Measurements from ENCODE around the gene DNAJA2.
"Not testable (repeated sequence)": the region's sequence is repeated elsewhere in the genome, so short reads cannot be mapped to it uniquely, and the experiment has no call there.

The DNAJA2 gene

GRCh38 chr16:46961373-46962353 lies 11.8 kb downstream of the DNAJA2 start:
- peak overlapping the region; percentile 37 for H3K4me3 Mint-ChIP-seq
- ATAC-seq, result peak; percentile 99
- peak; percentile 33 for DNase-seq
- peaks cover 72% of the 10 kb centered on the region for H3K36me3 Mint-ChIP-seq (ENCODE audit: low read depth)
- H3K27me3 Mint-ChIP-seq, result no peaks in the 10 kb centered on the region
- H3K27ac Mint-ChIP-seq, result peak overlapping the region; percentile 89
- H3K4me1 Mint-ChIP-seq, result peaks cover 48% of the 10 kb centered on the region
- H3K9me3 Mint-ChIP-seq, result no peaks in the 10 kb centered on the region

- no peaks in the 10 kb centered on the region for H3K9me3 Mint-ChIP-seq
- H3K4me1 Mint-ChIP-seq, result peaks cover 14% of the 10 kb centered on the region
- H3K36me3 Mint-ChIP-seq (ENCODE audit: low read depth), result peaks cover 38% of the 10 kb centered on the region
- no peak overlapping the region for H3K27ac Mint-ChIP-seq
- H3K27me3 Mint-ChIP-seq, result no peaks in the 10 kb centered on the region
- no peak overlapping the region for H3K4me3 Mint-ChIP-seq
- DNase-seq (no peak), ATAC-seq (no peak)
Measured at GRCh38 chr16:46954562-46954961, 18.9 kb downstream of the DNAJA2 start.

- Mint-ChIP-seq H3K36me3 (ENCODE audit: low read depth) (peaks cover 5% of the 10 kb centered on the region), H3K4me1 (peaks cover 14% of the 10 kb centered on the region), H3K4me3 (no peak overlapping the region), H3K9me3 (no peaks in the 10 kb centered on the region), H3K27me3 (no peaks in the 10 kb centered on the region), H3K27ac (no peak overlapping the region)
- ATAC-seq (no peak), DNase-seq (no peak)
Measured at GRCh38 chr16:46950009-46950408, 23.5 kb downstream of the DNAJA2 start.

GRCh38 chr16:46949241-46949892 lies 24.1 kb downstream of the DNAJA2 start:
- peak overlapping the region; percentile 31 for H3K27ac Mint-ChIP-seq
- no peaks in the 10 kb centered on the region for H3K9me3 Mint-ChIP-seq
- no peaks in the 10 kb centered on the region for H3K27me3 Mint-ChIP-seq
- peak; percentile 89 for ATAC-seq
- peaks cover 1% of the 10 kb centered on the region for H3K36me3 Mint-ChIP-seq (ENCODE audit: low read depth)
- H3K4me3 Mint-ChIP-seq, result no peak overlapping the region
- peaks cover 14% of the 10 kb centered on the region for H3K4me1 Mint-ChIP-seq
- DNase-seq, result peak; percentile 23

- H3K27me3 Mint-ChIP-seq, result no peaks in the 10 kb centered on the region
- H3K9me3 Mint-ChIP-seq, result no peaks in the 10 kb centered on the region
- peaks cover 1% of the 10 kb centered on the region for H3K36me3 Mint-ChIP-seq (ENCODE audit: low read depth)
- H3K4me3 Mint-ChIP-seq, result no peak overlapping the region
- ATAC-seq (no peak), DNase-seq (no peak)
- peaks cover 14% of the 10 kb centered on the region for H3K4me1 Mint-ChIP-seq
- peak overlapping the region; percentile 31 for H3K27ac Mint-ChIP-seq
Measured at GRCh38 chr16:46948548-46949166, 24.8 kb downstream of the DNAJA2 start.

GRCh38 chr16:46947900-46948547 lies 25.4 kb downstream of the DNAJA2 start:
- ATAC-seq (peak; percentile 48), DNase-seq (peak; percentile 20)
- Mint-ChIP-seq H3K27ac (no peak overlapping the region), H3K27me3 (no peaks in the 10 kb centered on the region), H3K36me3 (ENCODE audit: low read depth) (peaks cover 1% of the 10 kb centered on the region), H3K9me3 (no peaks in the 10 kb centered on the region), H3K4me3 (no peak overlapping the region), H3K4me1 (peaks cover 18% of the 10 kb centered on the region)

GRCh38 chr16:46944713-46945112 lies 28.8 kb downstream of the DNAJA2 start:
- not testable (repeated sequence) for H3K27ac Mint-ChIP-seq; DNase-seq; H3K27me3 Mint-ChIP-seq; H3K4me3 Mint-ChIP-seq; H3K9me3 Mint-ChIP-seq; ATAC-seq; H3K36me3 Mint-ChIP-seq (ENCODE audit: low read depth)
- H3K4me1 Mint-ChIP-seq, result peaks cover 27% of the 10 kb centered on the region

- DNase-seq (no peak), ATAC-seq (no peak)
- no peaks in the 10 kb centered on the region for H3K9me3 Mint-ChIP-seq
- H3K36me3 Mint-ChIP-seq (ENCODE audit: low read depth), result no peaks in the 10 kb centered on the region
- no peak overlapping the region for H3K4me3 Mint-ChIP-seq
- H3K27me3 Mint-ChIP-seq, result no peaks in the 10 kb centered on the region
- H3K27ac Mint-ChIP-seq, result no peak overlapping the region
- H3K4me1 Mint-ChIP-seq, result peaks cover 5% of the 10 kb centered on the region
Measured at GRCh38 chr16:46937536-46937935, 35.9 kb downstream of the DNAJA2 start.

- DNase-seq (no peak), ATAC-seq (no peak)
- H3K4me1 Mint-ChIP-seq, result peaks cover 3% of the 10 kb centered on the region
- H3K4me3 Mint-ChIP-seq, result no peak overlapping the region
- no peaks in the 10 kb centered on the region for H3K9me3 Mint-ChIP-seq
- no peak overlapping the region for H3K27ac Mint-ChIP-seq
- no peaks in the 10 kb centered on the region for H3K27me3 Mint-ChIP-seq
- H3K36me3 Mint-ChIP-seq (ENCODE audit: low read depth), result peaks cover 7% of the 10 kb centered on the region
Measured at GRCh38 chr16:46932802-46933201, 40.7 kb downstream of the DNAJA2 start.

GRCh38 chr16:46930861-46931260 lies 42.6 kb downstream of the DNAJA2 start:
- H3K27me3 Mint-ChIP-seq, result no peaks in the 10 kb centered on the region
- peaks cover 10% of the 10 kb centered on the region for H3K36me3 Mint-ChIP-seq (ENCODE audit: low read depth)
- DNase-seq (no peak), ATAC-seq (no peak)
- no peaks in the 10 kb centered on the region for H3K9me3 Mint-ChIP-seq
- no peak overlapping the region for H3K4me3 Mint-ChIP-seq
- no peak overlapping the region for H3K27ac Mint-ChIP-seq
- peaks cover 7% of the 10 kb centered on the region for H3K4me1 Mint-ChIP-seq

- H3K4me1 Mint-ChIP-seq, result peaks cover 7% of the 10 kb centered on the region
- H3K36me3 Mint-ChIP-seq (ENCODE audit: low read depth), result peaks cover 10% of the 10 kb centered on the region
- ATAC-seq (peak; percentile 70), DNase-seq (peak; percentile 74)
- no peaks in the 10 kb centered on the region for H3K27me3 Mint-ChIP-seq
- no peak overlapping the region for H3K4me3 Mint-ChIP-seq
- no peaks in the 10 kb centered on the region for H3K9me3 Mint-ChIP-seq
- H3K27ac Mint-ChIP-seq, result no peak overlapping the region
Measured at GRCh38 chr16:46929378-46930332, 43.8 kb downstream of the DNAJA2 start.

GRCh38 chr16:46928811-46929210 lies 44.7 kb downstream of the DNAJA2 start:
- ATAC-seq (no peak), DNase-seq (no peak)
- Mint-ChIP-seq H3K27me3 (no peaks in the 10 kb centered on the region), H3K4me3 (no peak overlapping the region), H3K9me3 (no peaks in the 10 kb centered on the region), H3K36me3 (ENCODE audit: low read depth) (peaks cover 10% of the 10 kb centered on the region), H3K27ac (no peak overlapping the region), H3K4me1 (peaks cover 7% of the 10 kb centered on the region)

GRCh38 chr16:46927273-46927672 lies 46.2 kb downstream of the DNAJA2 start:
- ATAC-seq, result no peak
- H3K27ac Mint-ChIP-seq, result no peak overlapping the region
- no peaks in the 10 kb centered on the region for H3K9me3 Mint-ChIP-seq
- no peak for DNase-seq
- no peak overlapping the region for H3K4me3 Mint-ChIP-seq
- no peaks in the 10 kb centered on the region for H3K27me3 Mint-ChIP-seq
- peaks cover 7% of the 10 kb centered on the region for H3K4me1 Mint-ChIP-seq
- H3K36me3 Mint-ChIP-seq (ENCODE audit: low read depth), result peaks cover 17% of the 10 kb centered on the region
